ENCODE measurements around the gene RWDD3.

GRCh38 chr1:95196017-95196416 is 38.0 kb upstream of the RWDD3 start:
- TF ChIP-seq CTCF (IDR thresholded peaks at IDR 0.05; ENCODE audit: poor library complexity) (no peak), EZH2 (IDR thresholded peaks at IDR 0.05; ENCODE audit: borderline replicate concordance) (no peak)
